Urinary bladder (tissue), 4 donors: Measurements from ENCODE around the gene SIRT6. TPM values are rescaled to one million over a fixed set of nuclear protein-coding genes. Genes with fewer than 3 reads are reported as not detected.
"Not testable (repeated sequence)": the region's sequence is repeated elsewhere in the genome, so short reads cannot be mapped to it uniquely, and the experiment has no call there.

Experiments
- DNase-seq: peaks from one replicate; pipeline ENCODE4 v3.0.0-alpha.2; 2015; ENCODE audit errors: extremely low spot score
- H3K27ac ChIP-seq: one replicate; pipeline ENCODE4 v1.5.1; 2013; ENCODE audit warnings: low read depth, mild to moderate bottlenecking, moderate library complexity
- H3K36me3 ChIP-seq: one replicate; pipeline ENCODE4 v1.6.1; 2013; ENCODE audit warnings: mild to moderate bottlenecking, moderate library complexity; ENCODE audit not compliant: insufficient read depth
- H3K4me1 ChIP-seq: one replicate; pipeline ENCODE4 v1.6.1; 2013; ENCODE audit warnings: mild to moderate bottlenecking, moderate library complexity; ENCODE audit not compliant: insufficient read depth
- H3K4me3 ChIP-seq: one replicate; pipeline ENCODE4 v1.5.1; 2013; ENCODE audit warnings: low read depth, low read length
- WGBS: extraction: QIAGEN DNeasy Blood & Tissue Kit; methylation state at CpG from one replicate; pipeline ENCODE4 v1.1.7; 2013; 5-methylcytosine and 5-hydroxymethylcytosine counted together
- polyA plus RNA-seq: library from polyadenylated mRNA; stranded (reverse); fragments of 200-250 nt; gene quantifications from one replicate; pipeline ENCODE4 v1.2.3, GENCODE V29; 2013
- total RNA-seq: library from RNA; depleted of rRNA; stranded (reverse); fragments of >200 nt; gene quantifications from one replicate; pipeline ENCODE4 v1.2.3, GENCODE V29; 2014
- donor health status: healthy with polysubstance abuse.
- donor health status: healthy.

The SIRT6 gene
- 7.2 TPM for total RNA-seq
- 23.8 TPM for polyA plus RNA-seq

DNA sequence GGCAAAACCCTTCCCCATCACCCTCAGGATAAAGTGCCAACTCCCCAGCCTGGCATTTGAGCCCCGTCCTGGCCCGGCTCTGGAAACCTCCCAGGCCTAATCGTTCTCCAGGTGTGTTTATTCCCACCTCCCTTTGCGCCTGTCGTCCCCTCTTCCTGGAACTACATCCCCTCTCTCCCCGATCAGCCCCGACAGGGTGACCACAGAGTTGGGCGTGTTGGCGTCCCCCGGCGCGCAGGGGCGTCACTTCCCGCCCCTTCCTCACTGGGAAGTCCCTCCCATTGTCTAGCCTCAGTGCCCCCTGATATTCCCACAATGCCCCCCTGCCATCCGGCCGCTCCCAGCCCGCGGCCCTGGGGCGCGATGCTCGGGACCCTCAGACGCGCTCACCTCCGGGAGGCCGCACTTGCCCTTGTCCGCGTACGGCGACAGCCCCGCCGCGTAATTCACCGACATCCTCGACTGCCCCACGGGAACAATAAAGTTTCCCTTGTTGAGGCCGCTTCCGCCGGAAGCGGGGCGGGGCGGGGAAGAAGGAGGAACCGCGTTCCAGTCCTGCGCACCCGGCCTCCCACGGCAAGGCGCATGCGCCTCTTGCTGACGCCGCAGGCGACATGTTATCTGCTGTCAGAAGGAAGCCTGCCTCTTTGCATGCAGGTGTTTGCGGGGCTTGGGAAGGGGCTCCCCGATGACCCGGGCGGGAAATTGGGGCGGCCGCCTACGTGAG, at the start of gene SIRT6, which contains the start of gene ANKRD24:
Gene SIRT6, minus strand, starts transcription at position 480 of the 727 bp plus-strand sequence. Its CDS starts 24 bp downstream, at position 456.
Gene ANKRD24, plus strand, starts transcription at position 606 of the 727 bp plus-strand sequence. CDS start 3,737 bp downstream, outside the sequence.
- WGBS: under 1% methylated on average over 58 of the region's 58 CpGs
- Histone ChIP-seq H3K4me1 (no peaks in the 10 kb centered on the region), H3K4me3 (peak within 1 kb of the TSS; percentile 91), H3K27ac (peak within 1 kb of the TSS; percentile 29), H3K36me3 (peaks cover 4% of the 10 kb centered on the region)
- peak; percentile 77 for DNase-seq

DNA sequence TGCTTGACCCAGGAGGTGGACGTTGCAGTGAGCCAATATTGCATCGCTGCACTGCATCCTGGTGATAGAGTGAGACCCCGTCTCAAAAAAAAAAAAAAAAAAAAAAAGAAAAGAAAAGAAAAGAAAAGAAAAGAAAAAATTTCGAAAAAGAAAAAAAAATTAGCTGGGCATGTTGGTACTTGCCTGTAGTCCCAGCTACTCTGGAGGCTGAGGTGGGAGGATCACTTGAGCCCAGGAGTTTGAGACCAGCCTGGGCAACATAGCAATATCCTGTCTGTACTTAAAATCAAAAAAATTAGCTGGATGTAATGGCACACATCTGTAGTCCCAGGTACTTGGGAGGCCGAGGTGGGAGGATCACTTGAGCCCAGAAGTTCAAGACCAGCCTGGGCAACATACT, 49.8 kb upstream of the SIRT6 start:
- H3K36me3 ChIP-seq, H3K4me1 ChIP-seq, H3K27ac ChIP-seq, H3K4me3 ChIP-seq, DNase-seq: not testable (repeated sequence)
- 82% methylated on average over 5 of the region's 5 CpGs for WGBS

- not testable (repeated sequence) for H3K36me3 ChIP-seq, H3K4me3 ChIP-seq, H3K27ac ChIP-seq, H3K4me1 ChIP-seq, DNase-seq
- WGBS: 89% methylated on average over 6 of the region's 6 CpGs
Measured at GRCh38 chr19:4231521-4231920, 49.2 kb upstream of the SIRT6 start.

DNA sequence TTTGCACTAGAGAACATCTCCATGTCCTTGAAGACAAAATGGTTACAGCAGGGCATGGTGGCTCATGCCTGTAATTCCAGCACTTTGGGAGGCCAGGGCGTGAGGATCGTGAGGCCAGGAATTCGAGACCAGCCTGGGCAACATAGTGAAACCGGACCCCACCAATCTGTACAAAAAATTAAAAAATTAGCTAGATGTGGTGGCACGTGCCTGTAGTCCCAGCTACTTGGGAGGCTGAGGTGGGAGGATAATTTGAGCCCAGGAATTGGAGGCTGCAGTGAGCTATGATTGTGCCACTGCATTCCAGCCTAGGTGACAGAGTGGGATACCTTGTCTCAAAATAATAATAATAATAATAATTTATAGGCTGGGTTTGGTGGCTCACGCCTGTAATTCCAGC, 47.9 kb upstream of the SIRT6 start:
- H3K36me3 ChIP-seq, H3K27ac ChIP-seq, H3K4me1 ChIP-seq, H3K4me3 ChIP-seq, DNase-seq: not testable (repeated sequence)
- 86% methylated on average over 6 of the region's 6 CpGs for WGBS

GRCh38 chr19:4229179-4229931, 47.0 kb upstream of the SIRT6 start, which contains the start of gene EBI3:
EBI3 (plus strand) TSS chr19:4229523; CDS start chr19:4229551, 28 bp downstream.
- WGBS: 13% methylated on average over 19 of the region's 19 CpGs

DNA sequence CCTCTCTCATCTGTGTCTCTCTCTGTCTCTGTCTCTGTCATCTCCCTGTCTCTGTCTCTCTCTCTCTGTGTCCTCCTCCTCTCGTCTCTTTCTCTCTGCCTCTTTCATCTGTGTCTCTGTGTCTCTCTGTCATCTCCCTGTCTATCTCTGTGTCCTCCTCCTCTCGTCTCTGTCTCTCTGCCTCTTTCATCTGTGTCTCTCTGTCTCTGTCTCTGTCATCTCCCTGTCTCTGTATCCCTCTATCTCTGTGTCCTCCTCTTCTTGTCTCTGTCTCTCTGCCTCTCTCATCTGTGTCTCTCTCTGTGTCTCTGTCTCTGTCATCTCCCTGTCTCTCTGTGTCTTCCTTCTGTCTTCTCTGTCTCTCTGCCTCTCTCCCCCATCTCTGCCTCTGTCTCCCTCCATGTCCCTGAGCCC, 46.4 kb upstream of the SIRT6 start:
- H3K4me3 ChIP-seq: no peak overlapping the region
- H3K27ac ChIP-seq: no peak overlapping the region
- H3K36me3 ChIP-seq: no peaks in the 10 kb centered on the region
- no peaks in the 10 kb centered on the region for H3K4me1 ChIP-seq
- no peak for DNase-seq
- 66% methylated on average over 2 of the region's 2 CpGs for WGBS

More at GRCh38 chr19:4229179-4229931, 47.0 kb upstream of the SIRT6 start, which contains the start of gene EBI3:
- Histone ChIP-seq H3K36me3 (no peaks in the 10 kb centered on the region), H3K27ac (no peak within 1 kb of the TSS), H3K4me1 (no peaks in the 10 kb centered on the region), H3K4me3 (no peak within 1 kb of the TSS)
- no peak for DNase-seq

- Histone ChIP-seq H3K4me1 (no peaks in the 10 kb centered on the region), H3K4me3 (no peak overlapping the region), H3K27ac (no peak overlapping the region), H3K36me3 (no peaks in the 10 kb centered on the region)
- no peak for DNase-seq
Measured at GRCh38 chr19:4227771-4228170, 45.4 kb upstream of the SIRT6 start.

DNA sequence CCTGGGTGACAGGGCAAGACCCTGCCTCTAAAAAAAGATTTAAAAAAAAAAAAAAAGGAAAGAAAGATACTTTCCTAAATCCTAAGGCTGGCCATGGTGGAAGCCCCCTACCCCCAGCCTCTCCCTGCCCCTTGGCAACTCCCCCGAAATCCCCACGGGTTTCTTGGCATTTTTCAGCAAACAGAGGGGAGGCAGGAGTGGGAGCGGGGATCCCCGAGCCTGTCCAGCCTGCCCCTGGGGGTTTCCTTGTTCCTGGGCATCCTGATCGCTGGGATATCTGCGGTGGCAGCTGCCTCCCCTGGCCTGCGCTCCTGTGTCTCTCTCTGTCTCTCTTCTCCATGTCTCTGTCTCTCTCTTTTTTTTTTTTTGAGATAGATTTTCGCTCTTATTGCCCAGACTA, 43.5 kb upstream of the SIRT6 start:
- WGBS: 78% methylated on average over 8 of the region's 8 CpGs
- Histone ChIP-seq H3K36me3 (no peaks in the 10 kb centered on the region), H3K27ac (no peak overlapping the region), H3K4me1 (no peaks in the 10 kb centered on the region), H3K4me3 (no peak overlapping the region)
- DNase-seq: no peak

DNA sequence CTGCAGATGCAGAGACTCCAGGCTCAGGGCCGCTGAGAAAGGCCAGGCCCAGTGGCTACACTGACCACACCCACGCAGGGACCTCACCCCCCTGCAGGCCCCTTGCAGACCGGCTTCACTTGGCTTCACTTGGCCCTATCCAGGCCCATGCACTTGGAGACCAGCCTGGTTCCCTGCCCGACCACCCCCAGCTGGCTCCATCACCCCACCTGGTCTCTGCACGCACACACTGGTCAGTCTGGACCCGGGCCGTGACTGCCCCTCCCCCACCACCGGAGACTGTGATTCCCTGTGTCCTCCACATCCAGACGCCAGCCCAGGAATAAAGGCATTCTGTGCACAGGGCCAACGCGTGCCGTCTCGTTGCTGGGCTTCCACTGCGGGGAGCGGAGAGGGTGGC, 42.1 kb upstream of the SIRT6 start:
- Histone ChIP-seq H3K27ac (no peak overlapping the region), H3K36me3 (no peaks in the 10 kb centered on the region), H3K4me3 (no peak overlapping the region), H3K4me1 (no peaks in the 10 kb centered on the region)
- 50% methylated on average over 15 of the region's 15 CpGs for WGBS
- DNase-seq: no peak

GRCh38 chr19:4220188-4220587, 37.8 kb upstream of the SIRT6 start:
- DNase-seq: no peak
- 92% methylated on average over 7 of the region's 7 CpGs for WGBS
- H3K27ac ChIP-seq: no peak overlapping the region
- H3K4me1 ChIP-seq: no peaks in the 10 kb centered on the region
- H3K4me3 ChIP-seq: no peak overlapping the region
- H3K36me3 ChIP-seq: no peaks in the 10 kb centered on the region

DNA sequence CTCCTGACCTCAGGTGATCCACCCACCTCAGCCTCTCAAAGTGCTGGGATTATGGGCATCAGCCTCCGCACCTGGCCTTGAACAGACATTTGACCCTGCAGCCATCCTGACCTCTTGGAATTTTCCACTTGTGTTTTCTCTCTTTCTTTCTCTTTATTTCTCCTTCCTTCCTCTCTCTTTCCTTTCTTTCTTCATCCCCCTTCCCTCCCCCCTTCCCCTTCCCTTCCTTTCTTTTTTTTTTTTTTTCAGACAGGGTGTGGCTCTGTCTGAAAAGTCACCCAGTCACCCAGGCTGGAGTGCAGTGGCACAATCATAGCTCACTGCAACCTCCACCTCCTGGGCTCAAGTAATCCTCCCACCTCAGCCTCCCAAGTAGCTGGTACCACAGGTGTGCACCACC, 36.2 kb upstream of the SIRT6 start:
- not testable (repeated sequence) for H3K27ac ChIP-seq, H3K36me3 ChIP-seq, DNase-seq, H3K4me3 ChIP-seq, H3K4me1 ChIP-seq
- 90% methylated on average over 1 of the region's 1 CpG for WGBS

GRCh38 chr19:4217429-4218264, 35.3 kb upstream of the SIRT6 start:
- 96% methylated on average over 81 of the region's 81 CpGs for WGBS
- no peak overlapping the region for H3K4me3 ChIP-seq
- DNase-seq: no peak
- no peaks in the 10 kb centered on the region for H3K4me1 ChIP-seq
- no peaks in the 10 kb centered on the region for H3K36me3 ChIP-seq
- H3K27ac ChIP-seq: no peak overlapping the region

GRCh38 chr19:4216846-4217245, 34.5 kb upstream of the SIRT6 start:
- Histone ChIP-seq H3K27ac (no peak overlapping the region), H3K36me3 (no peaks in the 10 kb centered on the region), H3K4me3 (no peak overlapping the region), H3K4me1 (no peaks in the 10 kb centered on the region)
- no peak for DNase-seq
- WGBS: 84% methylated on average over 6 of the region's 6 CpGs
